GM23248 (cell line): ENCODE results near the gene CCN6.

Experiments used
- EZH2 ChIP-seq: fragments of 200-600 bp; sonication (generic); IDR thresholded peaks from 2 replicates; pipeline ENCODE4 v1.6.1; 2018; ENCODE audit warnings: antibody characterized with exemption, mild to moderate bottlenecking; ENCODE audit not compliant: insufficient read depth, poor library complexity, severe bottlenecking
- EZH2phosphoT487 ChIP-seq: fragments of 200-600 bp; sonication (generic); IDR thresholded peaks from 2 replicates; pipeline ENCODE4 v1.6.1; 2018; ENCODE audit warnings: antibody characterized with exemption, moderate library complexity, mild to moderate bottlenecking, low read depth; ENCODE audit not compliant: insufficient read depth

GRCh38 chr6:112038756-112039430, 15.0 kb upstream of the CCN6 start:
- no peak for TF ChIP-seq EZH2
- TF ChIP-seq EZH2phosphoT487 = no peak
